SK-N-SH (cell line): ENCODE results near the gene NTM.

ENCODE experiments used
- ELF1 ChIP-seq: IDR thresholded peaks from 2 replicates; pipeline ENCODE4 v1.4.0; 2012
- EP300 ChIP-seq, 2 experiments: IDR thresholded peaks; 2 replicates each; pipeline versions ENCODE4 v1.4.0 to v1.6.1; 2012; ENCODE audit warnings: borderline replicate concordance in 1 of 2, low read depth in 1 of 2, low read length in 1 of 2
- EZH2phosphoT487 ChIP-seq: fragments of 200-600 bp; sonication (generic); IDR thresholded peaks from 2 replicates; pipeline ENCODE4 v1.6.1; 2017; ENCODE audit warnings: low read depth, mixed run types, mild to moderate bottlenecking, antibody characterized with exemption, moderate library complexity, borderline replicate concordance
- FOXJ3 ChIP-seq: sonication (generic); formaldehyde crosslinking; IDR thresholded peaks from 2 replicates; pipeline ENCODE4 v1.5.1; 2020; ENCODE audit warnings: mild to moderate bottlenecking, missing genetic modification reagents
- GABPA ChIP-seq: IDR thresholded peaks from 2 replicates; pipeline ENCODE4 v1.4.0; 2012; ENCODE audit warnings: low read depth, mild to moderate bottlenecking
- RAD21 ChIP-seq: IDR thresholded peaks from 2 replicates; pipeline ENCODE4 v1.6.1; 2012; ENCODE audit warnings: mild to moderate bottlenecking, low read length
- SIN3A ChIP-seq: IDR thresholded peaks from 2 replicates; pipeline ENCODE4 v1.6.1; 2012; ENCODE audit warnings: low read depth, mild to moderate bottlenecking, low read length, moderate library complexity, borderline replicate concordance
- TEAD4 ChIP-seq: IDR thresholded peaks from 2 replicates; pipeline ENCODE4 v1.4.0; 2012; ENCODE audit warnings: mild to moderate bottlenecking, borderline replicate concordance; ENCODE audit not compliant: insufficient read depth
- TF ChIP-seq, protein P1 (sequence below): IDR thresholded peaks from 2 replicates; pipeline ENCODE4 v1.4.0; 2012; ENCODE audit warnings: low read depth, borderline replicate concordance
- TF ChIP-seq, protein P2 (sequence below): fragments of 200-600 bp; sonication (generic); IDR thresholded peaks from 2 replicates; pipeline ENCODE4 v1.6.1; 2017; ENCODE audit warnings: antibody characterized with exemption, mild to moderate bottlenecking, moderate library complexity
- TF ChIP-seq, protein P3 (sequence below): IDR thresholded peaks from 2 replicates; pipeline ENCODE4; 2012
- TF ChIP-seq, protein P4 (sequence below): IDR thresholded peaks from 2 replicates; pipeline ENCODE4 v1.4.0; 2012; ENCODE audit warnings: low read depth

DNA sequence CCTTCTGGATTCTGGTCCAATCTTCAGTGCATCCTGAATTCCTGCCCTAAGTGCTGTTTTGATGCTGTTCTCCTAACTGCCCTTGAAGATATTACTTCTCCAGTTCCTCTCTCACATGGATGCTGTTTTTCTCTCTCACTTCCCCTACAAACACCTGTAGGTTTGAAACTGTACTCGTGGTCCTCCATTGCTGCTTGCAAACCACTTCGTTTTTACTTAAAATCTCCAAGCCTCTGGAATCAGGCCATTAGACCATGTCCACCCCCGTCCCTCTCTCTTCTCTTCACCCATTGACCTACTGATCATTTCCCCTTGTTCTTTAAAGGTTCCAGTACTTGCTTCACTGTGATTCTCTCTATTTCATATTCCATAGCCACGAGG, 988.1 kb downstream of the NTM start:
- TF ChIP-seq GABPA (no peak), RAD21 (no peak), SIN3A (no peak), TEAD4 (no peak), EZH2phosphoT487 (no peak), EP300 (IDR thresholded peaks at IDR 0.05; ENCODE audit: borderline replicate concordance in 1 of 2, low read depth in 1 of 2, low read length in 1 of 2) (no peak), FOXJ3 (no peak), ELF1 (no peak)
- TF ChIP-seq, protein P1, sequence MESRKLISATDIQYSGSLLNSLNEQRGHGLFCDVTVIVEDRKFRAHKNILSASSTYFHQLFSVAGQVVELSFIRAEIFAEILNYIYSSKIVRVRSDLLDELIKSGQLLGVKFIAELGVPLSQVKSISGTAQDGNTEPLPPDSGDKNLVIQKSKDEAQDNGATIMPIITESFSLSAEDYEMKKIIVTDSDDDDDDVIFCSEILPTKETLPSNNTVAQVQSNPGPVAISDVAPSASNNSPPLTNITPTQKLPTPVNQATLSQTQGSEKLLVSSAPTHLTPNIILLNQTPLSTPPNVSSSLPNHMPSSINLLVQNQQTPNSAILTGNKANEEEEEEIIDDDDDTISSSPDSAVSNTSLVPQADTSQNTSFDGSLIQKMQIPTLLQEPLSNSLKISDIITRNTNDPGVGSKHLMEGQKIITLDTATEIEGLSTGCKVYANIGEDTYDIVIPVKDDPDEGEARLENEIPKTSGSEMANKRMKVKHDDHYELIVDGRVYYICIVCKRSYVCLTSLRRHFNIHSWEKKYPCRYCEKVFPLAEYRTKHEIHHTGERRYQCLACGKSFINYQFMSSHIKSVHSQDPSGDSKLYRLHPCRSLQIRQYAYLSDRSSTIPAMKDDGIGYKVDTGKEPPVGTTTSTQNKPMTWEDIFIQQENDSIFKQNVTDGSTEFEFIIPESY = no peak
- TF ChIP-seq, protein P2, sequence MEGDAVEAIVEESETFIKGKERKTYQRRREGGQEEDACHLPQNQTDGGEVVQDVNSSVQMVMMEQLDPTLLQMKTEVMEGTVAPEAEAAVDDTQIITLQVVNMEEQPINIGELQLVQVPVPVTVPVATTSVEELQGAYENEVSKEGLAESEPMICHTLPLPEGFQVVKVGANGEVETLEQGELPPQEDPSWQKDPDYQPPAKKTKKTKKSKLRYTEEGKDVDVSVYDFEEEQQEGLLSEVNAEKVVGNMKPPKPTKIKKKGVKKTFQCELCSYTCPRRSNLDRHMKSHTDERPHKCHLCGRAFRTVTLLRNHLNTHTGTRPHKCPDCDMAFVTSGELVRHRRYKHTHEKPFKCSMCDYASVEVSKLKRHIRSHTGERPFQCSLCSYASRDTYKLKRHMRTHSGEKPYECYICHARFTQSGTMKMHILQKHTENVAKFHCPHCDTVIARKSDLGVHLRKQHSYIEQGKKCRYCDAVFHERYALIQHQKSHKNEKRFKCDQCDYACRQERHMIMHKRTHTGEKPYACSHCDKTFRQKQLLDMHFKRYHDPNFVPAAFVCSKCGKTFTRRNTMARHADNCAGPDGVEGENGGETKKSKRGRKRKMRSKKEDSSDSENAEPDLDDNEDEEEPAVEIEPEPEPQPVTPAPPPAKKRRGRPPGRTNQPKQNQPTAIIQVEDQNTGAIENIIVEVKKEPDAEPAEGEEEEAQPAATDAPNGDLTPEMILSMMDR = no peak
- TF ChIP-seq, protein P3, sequence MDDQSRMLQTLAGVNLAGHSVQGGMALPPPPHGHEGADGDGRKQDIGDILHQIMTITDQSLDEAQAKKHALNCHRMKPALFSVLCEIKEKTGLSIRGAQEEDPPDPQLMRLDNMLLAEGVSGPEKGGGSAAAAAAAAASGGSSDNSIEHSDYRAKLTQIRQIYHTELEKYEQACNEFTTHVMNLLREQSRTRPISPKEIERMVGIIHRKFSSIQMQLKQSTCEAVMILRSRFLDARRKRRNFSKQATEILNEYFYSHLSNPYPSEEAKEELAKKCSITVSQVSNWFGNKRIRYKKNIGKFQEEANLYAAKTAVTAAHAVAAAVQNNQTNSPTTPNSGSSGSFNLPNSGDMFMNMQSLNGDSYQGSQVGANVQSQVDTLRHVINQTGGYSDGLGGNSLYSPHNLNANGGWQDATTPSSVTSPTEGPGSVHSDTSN = no peak
- TF ChIP-seq, protein P4, sequence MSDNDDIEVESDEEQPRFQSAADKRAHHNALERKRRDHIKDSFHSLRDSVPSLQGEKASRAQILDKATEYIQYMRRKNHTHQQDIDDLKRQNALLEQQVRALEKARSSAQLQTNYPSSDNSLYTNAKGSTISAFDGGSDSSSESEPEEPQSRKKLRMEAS = no peak
